HG03432 (cell line): ENCODE data around the gene STPG3.
A peak's percentile ranks its signal among the peaks of the same experiment; 100 is the strongest.

Experiments
- ATAC-seq: cut with Tn5 transposase; IDR thresholded peaks from one replicate; pipeline ENCODE4 v1.9.1; 2021; ENCODE audit warnings: mild to moderate bottlenecking, moderate library complexity; ENCODE audit not compliant: unreplicated experiment

STPG3 gene

GRCh38 chr9:137251194-137251461 is at the start of gene STPG3:
Gene STPG3 (plus strand): TSS chr9:137251286. CDS start chr9:137251287, 1 bp downstream.
- no peak for ATAC-seq

- ATAC-seq: no peak
Measured at GRCh38 chr9:137202966-137203365, 48.1 kb upstream of the STPG3 start.

GRCh38 chr9:137204731-137205125 is 46.4 kb upstream of the STPG3 start:
- ATAC-seq: no peak

- peak; percentile 51 for ATAC-seq
Measured at GRCh38 chr9:137205126-137206069, 45.7 kb upstream of the STPG3 start, which contains the start of the genes NDOR1 and TMEM203. Gene NDOR1 (plus strand): TSS chr9:137205700. CDS start chr9:137205778, 78 bp downstream. Gene TMEM203 (minus strand): TSS chr9:137205648. CDS start chr9:137205414, 234 bp downstream.

- ATAC-seq: no peak
Measured at GRCh38 chr9:137206602-137207001, 44.5 kb upstream of the STPG3 start.

GRCh38 chr9:137211532-137211931 is 39.6 kb upstream of the STPG3 start:
- no peak for ATAC-seq

- ATAC-seq: no peak
Measured at GRCh38 chr9:137212520-137212919, 38.6 kb upstream of the STPG3 start.

- no peak for ATAC-seq
Measured at GRCh38 chr9:137213160-137214060, 37.7 kb upstream of the STPG3 start.

GRCh38 chr9:137214620-137215019 is 36.5 kb upstream of the STPG3 start:
- no peak for ATAC-seq

GRCh38 chr9:137215196-137215986 is 35.7 kb upstream of the STPG3 start:
- ATAC-seq: no peak

GRCh38 chr9:137216188-137216965 is 34.7 kb upstream of the STPG3 start:
- ATAC-seq: no peak

- no peak for ATAC-seq
Measured at GRCh38 chr9:137217276-137218211, 33.5 kb upstream of the STPG3 start.

GRCh38 chr9:137218212-137218753 is 32.8 kb upstream of the STPG3 start:
- no peak for ATAC-seq

GRCh38 chr9:137218754-137219271 is 32.3 kb upstream of the STPG3 start:
- ATAC-seq: no peak

GRCh38 chr9:137219757-137220316 is 31.2 kb upstream of the STPG3 start:
- ATAC-seq: no peak

GRCh38 chr9:137220317-137221094 is 30.6 kb upstream of the STPG3 start:
- no peak for ATAC-seq

- no peak for ATAC-seq
Measured at GRCh38 chr9:137221095-137221505, 30.0 kb upstream of the STPG3 start.
